Measurements from ENCODE around the gene PYM1.
"Not testable (repeated sequence)": the region's sequence is repeated elsewhere in the genome, so short reads cannot be mapped to it uniquely, and the experiment has no call there.

Gene PYM1

DNA sequence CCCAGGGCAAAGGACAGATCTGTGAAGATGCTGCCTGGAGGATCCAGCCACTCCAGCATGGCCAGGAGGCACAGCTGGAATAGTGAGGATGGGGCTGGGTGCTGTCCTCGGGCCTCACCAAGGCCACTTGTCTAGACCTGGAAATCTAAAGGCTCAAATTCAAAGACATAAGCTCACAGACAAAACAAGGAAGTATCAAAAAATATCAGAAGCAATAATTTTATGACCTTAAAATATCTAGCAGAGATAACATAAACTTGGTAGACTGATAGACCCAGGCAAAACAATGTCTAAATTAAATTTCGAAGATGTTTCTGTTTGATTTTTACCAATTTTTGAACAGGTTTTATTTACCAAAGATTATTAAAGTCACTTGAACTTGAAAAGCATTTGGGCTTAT is 62.4 kb downstream of the PYM1 start:
- TF ChIP-seq, protein P1, sequence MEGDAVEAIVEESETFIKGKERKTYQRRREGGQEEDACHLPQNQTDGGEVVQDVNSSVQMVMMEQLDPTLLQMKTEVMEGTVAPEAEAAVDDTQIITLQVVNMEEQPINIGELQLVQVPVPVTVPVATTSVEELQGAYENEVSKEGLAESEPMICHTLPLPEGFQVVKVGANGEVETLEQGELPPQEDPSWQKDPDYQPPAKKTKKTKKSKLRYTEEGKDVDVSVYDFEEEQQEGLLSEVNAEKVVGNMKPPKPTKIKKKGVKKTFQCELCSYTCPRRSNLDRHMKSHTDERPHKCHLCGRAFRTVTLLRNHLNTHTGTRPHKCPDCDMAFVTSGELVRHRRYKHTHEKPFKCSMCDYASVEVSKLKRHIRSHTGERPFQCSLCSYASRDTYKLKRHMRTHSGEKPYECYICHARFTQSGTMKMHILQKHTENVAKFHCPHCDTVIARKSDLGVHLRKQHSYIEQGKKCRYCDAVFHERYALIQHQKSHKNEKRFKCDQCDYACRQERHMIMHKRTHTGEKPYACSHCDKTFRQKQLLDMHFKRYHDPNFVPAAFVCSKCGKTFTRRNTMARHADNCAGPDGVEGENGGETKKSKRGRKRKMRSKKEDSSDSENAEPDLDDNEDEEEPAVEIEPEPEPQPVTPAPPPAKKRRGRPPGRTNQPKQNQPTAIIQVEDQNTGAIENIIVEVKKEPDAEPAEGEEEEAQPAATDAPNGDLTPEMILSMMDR (IDR thresholded peaks at IDR 0.05; ENCODE audit: control insufficient read depth, insufficient read depth, low read depth, low read length, missing control alignments), result no peak
- DNase-seq (ENCODE audit: low read depth), result no peak
- H3K4me3 ChIP-seq (ENCODE audit: control insufficient read depth, low read depth, low read length), result no peak overlapping the region

DNA sequence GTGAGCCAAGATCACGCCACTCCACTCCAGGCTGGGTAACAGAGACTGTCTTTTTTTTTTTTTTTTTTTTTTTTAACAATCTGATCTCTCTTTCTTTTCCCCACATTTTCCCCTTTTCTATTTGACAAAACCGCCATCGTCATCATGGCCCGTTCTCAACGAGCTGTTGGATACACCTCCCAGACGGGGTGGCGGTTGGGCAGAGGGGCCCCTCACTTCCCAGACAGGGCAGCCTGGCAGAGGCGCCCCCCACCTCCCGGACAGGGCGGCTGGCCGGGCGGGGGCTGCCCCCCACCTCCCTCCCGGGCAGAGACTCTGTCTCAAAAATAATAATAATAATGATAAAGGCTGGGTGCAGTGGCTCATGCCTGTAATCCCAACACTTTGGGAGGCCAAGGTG is 64.8 kb downstream of the PYM1 start:
- not testable (repeated sequence) for DNase-seq (ENCODE audit: low read depth); H3K4me3 ChIP-seq (ENCODE audit: control insufficient read depth, low read depth, low read length)

DNA sequence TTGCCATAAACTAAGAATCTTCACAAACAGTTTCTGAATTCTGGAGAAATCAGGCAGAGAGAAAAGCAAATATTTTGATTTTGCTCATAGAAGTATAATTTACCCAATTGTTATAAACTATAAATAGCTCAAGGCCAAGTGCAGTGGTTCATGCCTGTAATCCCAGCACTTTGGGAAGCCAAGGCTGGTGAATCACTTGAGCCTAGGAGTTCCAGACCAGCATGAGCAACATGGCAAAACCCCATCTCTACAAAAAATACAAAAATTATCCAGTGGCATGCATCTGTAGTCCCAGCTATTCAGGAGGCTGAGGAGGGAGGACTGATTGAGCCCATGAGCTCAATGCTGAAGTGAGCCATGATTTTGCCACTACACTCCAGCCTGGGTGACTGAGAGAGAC is 65.4 kb downstream of the PYM1 start:
- TF ChIP-seq, protein P1 (IDR thresholded peaks at IDR 0.05; ENCODE audit: control insufficient read depth, insufficient read depth, low read depth, low read length, missing control alignments), result no peak
- no peak for DNase-seq (ENCODE audit: low read depth)
- H3K4me3 ChIP-seq (ENCODE audit: control insufficient read depth, low read depth, low read length), result no peak overlapping the region

DNA sequence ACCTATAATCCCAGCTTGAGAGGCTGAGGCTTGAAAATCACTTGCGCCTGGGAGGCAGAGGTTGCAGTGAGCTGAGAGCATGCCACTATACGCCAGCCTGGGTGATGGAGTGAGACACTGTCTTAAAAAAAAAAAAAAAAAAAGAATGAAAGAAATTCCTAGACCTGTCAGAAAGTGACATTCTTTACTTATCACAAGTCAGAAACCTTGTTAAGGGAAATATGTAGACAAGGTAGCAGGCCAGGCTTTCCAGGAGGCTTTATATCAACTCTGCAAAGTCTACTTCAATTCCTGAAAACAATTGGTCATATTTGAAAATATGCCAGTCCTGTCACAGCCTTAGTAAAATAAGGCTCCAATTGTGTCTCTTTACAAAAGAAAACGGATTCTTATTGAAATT is 65.8 kb downstream of the PYM1 start:
- DNase-seq (ENCODE audit: low read depth), result no peak
- TF ChIP-seq, protein P1 (IDR thresholded peaks at IDR 0.05; ENCODE audit: control insufficient read depth, insufficient read depth, low read depth, low read length, missing control alignments), result no peak

DNA sequence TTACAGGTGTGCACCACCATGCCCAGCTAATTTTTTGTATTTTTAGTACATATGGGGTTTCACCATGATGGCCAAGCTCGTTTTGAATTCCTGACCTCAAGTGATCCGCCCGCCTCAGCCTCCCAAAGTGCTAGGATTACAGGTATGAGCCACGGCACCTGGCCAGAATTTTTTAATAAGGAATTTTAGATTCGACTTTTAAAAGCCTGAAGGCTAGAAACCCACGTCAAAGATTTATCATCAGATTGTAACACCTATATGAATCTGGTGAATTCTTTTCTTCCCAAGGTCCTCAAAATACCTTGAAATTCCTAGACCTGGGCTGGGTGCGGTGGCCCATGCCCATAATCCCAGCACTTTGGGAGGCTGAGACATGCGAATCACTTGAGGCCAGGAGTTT is 66.3 kb downstream of the PYM1 start:
- H3K4me3 ChIP-seq (ENCODE audit: control insufficient read depth, low read depth, low read length), result no peak overlapping the region
- DNase-seq (ENCODE audit: low read depth), result no peak
- TF ChIP-seq, protein P1 (IDR thresholded peaks at IDR 0.05; ENCODE audit: control insufficient read depth, insufficient read depth, low read depth, low read length, missing control alignments), result no peak

More for the DNA sequence above, 65.8 kb downstream of the PYM1 start:
- H3K4me3 ChIP-seq (ENCODE audit: control insufficient read depth, low read depth, low read length), result no peak overlapping the region

DNA sequence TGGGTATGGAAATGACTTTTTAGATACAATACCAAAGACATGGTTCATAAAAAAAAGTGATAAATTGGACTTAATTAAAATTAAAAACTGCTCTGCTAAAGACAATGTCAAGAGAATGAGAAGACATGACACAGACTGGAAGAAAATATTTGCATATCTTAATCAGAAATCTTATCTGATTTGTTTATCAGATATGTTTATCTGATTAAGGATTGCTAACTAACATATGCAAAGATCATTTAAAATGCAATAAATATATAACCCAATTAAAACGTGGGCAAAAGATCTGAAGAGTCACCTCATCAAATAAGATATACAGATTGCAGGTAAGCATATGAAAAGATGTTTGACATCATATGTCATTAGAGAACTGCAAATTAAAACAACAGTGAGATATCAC is 75.0 kb downstream of the PYM1 start:
- H3K4me3 ChIP-seq (ENCODE audit: control insufficient read depth, low read depth, low read length), result no peak overlapping the region
- TF ChIP-seq, protein P1 (IDR thresholded peaks at IDR 0.05; ENCODE audit: control insufficient read depth, insufficient read depth, low read depth, low read length, missing control alignments), result no peak

More for the DNA sequence above, 75.0 kb downstream of the PYM1 start:
- DNase-seq (ENCODE audit: low read depth), result no peak
